ENCODE measurements around the gene OR10S1.

Gene OR10S1

DNA sequence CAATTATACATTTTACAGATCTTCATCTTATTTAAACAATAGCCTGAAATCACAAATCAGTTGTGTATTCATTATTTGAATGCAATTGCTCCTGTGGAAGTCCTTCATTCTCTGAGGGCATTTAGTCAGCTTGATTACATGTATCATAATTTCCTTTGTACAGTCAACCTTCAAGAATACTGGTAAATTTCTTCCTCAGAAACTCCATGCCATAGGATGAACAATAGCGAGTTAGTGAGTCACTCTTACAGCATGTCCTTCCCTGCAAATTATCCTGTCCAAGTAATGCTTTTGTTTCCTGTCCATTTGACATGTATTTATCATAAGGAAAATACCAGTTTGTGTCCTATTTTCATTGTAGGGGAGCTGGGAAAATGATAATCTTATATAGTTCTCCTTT lies 3.8 kb downstream of the OR10S1 start:
- H3K4me3 ChIP-seq (ENCODE audit: low read depth, low read length): no peak overlapping the region
- DNase-seq (ENCODE audit: low read depth): no peak
- TF ChIP-seq, protein P1, sequence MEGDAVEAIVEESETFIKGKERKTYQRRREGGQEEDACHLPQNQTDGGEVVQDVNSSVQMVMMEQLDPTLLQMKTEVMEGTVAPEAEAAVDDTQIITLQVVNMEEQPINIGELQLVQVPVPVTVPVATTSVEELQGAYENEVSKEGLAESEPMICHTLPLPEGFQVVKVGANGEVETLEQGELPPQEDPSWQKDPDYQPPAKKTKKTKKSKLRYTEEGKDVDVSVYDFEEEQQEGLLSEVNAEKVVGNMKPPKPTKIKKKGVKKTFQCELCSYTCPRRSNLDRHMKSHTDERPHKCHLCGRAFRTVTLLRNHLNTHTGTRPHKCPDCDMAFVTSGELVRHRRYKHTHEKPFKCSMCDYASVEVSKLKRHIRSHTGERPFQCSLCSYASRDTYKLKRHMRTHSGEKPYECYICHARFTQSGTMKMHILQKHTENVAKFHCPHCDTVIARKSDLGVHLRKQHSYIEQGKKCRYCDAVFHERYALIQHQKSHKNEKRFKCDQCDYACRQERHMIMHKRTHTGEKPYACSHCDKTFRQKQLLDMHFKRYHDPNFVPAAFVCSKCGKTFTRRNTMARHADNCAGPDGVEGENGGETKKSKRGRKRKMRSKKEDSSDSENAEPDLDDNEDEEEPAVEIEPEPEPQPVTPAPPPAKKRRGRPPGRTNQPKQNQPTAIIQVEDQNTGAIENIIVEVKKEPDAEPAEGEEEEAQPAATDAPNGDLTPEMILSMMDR (IDR thresholded peaks at IDR 0.05; ENCODE audit: control insufficient read depth, extremely low read depth, insufficient read depth): no peak

DNA sequence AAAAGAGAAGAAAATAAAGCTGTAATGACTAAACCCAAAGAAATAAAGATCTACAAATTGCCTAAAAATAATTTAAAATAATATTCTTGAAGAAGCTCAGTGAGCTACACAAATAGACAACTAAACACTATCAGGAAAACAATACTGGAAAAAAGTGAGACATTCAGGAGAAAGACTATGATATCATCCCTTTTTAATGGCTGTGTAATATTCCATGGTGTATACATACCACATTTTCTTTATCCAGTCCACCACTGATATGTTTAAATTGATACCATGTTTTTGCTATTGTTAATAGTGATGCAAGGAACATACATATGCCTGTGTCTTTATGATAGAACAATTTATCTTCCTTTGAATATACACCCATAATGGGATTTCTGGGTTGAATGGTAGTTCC lies 20.8 kb downstream of the OR10S1 start:
- no peak for DNase-seq (ENCODE audit: low read depth)
- no peak overlapping the region for H3K4me3 ChIP-seq (ENCODE audit: low read depth, low read length)
- TF ChIP-seq, protein P1 (IDR thresholded peaks at IDR 0.05; ENCODE audit: control insufficient read depth, extremely low read depth, insufficient read depth): no peak

DNA sequence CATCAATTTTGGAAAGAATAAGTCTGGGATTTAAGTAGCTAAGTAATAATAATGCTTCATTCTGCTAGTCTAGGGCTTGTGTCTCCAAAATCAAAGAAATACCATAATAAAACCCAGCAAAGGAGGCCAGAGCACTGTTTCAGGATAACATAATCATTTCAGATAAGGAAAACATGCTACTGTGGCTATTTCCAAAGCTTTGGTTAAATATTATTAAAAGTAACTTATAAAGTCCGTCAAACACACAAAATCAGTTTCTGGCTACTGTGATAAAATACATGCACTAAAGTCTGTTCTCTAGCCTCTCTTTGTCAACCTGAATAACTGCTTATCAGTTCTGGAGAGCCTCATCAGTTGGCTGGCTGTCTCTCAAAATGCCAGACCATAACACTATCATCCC lies 32.4 kb downstream of the OR10S1 start:
- TF ChIP-seq, protein P1 (IDR thresholded peaks at IDR 0.05; ENCODE audit: control insufficient read depth, extremely low read depth, insufficient read depth): no peak
- H3K4me3 ChIP-seq (ENCODE audit: low read depth, low read length): no peak overlapping the region
- DNase-seq (ENCODE audit: low read depth): no peak

DNA sequence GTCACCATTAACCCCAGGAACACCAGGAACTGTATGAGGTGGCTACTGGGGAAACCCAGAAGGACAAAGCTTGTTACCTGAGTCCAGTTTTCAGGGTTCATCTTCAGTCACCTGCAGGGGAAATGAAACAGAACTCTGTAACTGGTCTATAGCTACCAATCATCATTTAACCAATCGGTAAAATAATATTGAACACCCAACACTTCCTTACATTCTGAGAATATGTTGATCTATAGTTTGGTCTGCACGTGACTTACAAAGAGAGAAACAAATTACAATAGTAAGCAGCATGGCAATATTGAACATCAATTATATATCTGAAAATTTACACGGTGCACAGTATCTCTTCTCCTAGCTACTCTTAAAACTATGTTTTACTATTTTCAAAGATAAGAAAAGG lies 33.8 kb downstream of the OR10S1 start, which contains the start of gene OR6T1:
Gene OR6T1 (minus strand): TSS at position 101 of the 400 bp plus-strand sequence. CDS start 0 bp downstream, at position 101.
- no peak for DNase-seq (ENCODE audit: low read depth)
- H3K4me3 ChIP-seq (ENCODE audit: low read depth, low read length): no peak within 1 kb of the TSS
- TF ChIP-seq, protein P1 (IDR thresholded peaks at IDR 0.05; ENCODE audit: control insufficient read depth, extremely low read depth, insufficient read depth): no peak

GRCh38 chr11:123942413-123942812 lies 35.2 kb downstream of the OR10S1 start:
- no peak overlapping the region for H3K4me3 ChIP-seq (ENCODE audit: low read depth, low read length)
- no peak for DNase-seq (ENCODE audit: low read depth)
- TF ChIP-seq, protein P1 (IDR thresholded peaks at IDR 0.05; ENCODE audit: control insufficient read depth, extremely low read depth, insufficient read depth): no peak

DNA sequence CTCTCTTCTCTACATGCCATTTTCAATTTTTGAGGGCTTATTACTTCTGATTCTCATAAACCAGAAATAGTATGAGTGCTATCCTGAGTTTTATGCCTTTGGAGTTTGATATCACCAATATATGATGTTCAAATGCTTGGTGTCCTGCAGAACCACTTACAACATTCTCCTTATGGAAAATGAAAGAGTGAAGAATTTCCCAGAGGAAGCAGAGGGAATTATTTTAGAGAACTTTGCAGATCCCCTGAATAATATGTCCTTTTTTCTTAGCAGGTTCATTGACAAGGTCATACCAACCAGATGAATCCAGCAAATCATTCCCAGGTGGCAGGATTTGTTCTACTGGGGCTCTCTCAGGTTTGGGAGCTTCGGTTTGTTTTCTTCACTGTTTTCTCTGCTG lies 38.3 kb downstream of the OR10S1 start, which contains the start of gene OR4D5:
Gene OR4D5 (plus strand): TSS at position 301 of the 400 bp plus-strand sequence. CDS start 0 bp downstream, at position 301.
- H3K4me3 ChIP-seq (ENCODE audit: low read depth, low read length): no peak within 1 kb of the TSS
- TF ChIP-seq, protein P1 (IDR thresholded peaks at IDR 0.05; ENCODE audit: control insufficient read depth, extremely low read depth, insufficient read depth): no peak
- DNase-seq (ENCODE audit: low read depth): no peak
